Mucosa of descending colon (tissue), 3 donors: ENCODE results near the gene IRF9. TPM values are rescaled to one million over a fixed set of nuclear protein-coding genes. Genes with fewer than 3 reads are reported as not detected.
A peak's percentile ranks its signal among the peaks of the same experiment; 100 is the strongest.

ENCODE experiments used
- ATAC-seq: fragments of 200-7000 bp; cut with Tn5 transposase; one replicate; pipeline ENCODE4 v1.9.1; 2020; ENCODE audit warnings: mild to moderate bottlenecking, moderate library complexity
- DNase-seq, 3 donors: peaks; one replicate each; pipeline ENCODE4 v3.0.0-alpha.2; 2020
- H3K36me3 ChIP-seq: fragments of 200-600 bp; one replicate; pipeline ENCODE4 v1.8.0; 2021; ENCODE audit warnings: low read depth, mild to moderate bottlenecking
- H3K4me1 ChIP-seq: fragments of 200-600 bp; one replicate; pipeline ENCODE4 v1.8.0; 2021; ENCODE audit warnings: low read depth, mild to moderate bottlenecking
- H3K4me3 ChIP-seq: fragments of 200-600 bp; one replicate; pipeline ENCODE4 v1.8.0; 2021; ENCODE audit warnings: mild to moderate bottlenecking
- H3K9me3 ChIP-seq: fragments of 200-600 bp; one replicate; pipeline ENCODE4 v1.8.0; 2021; ENCODE audit warnings: mild to moderate bottlenecking
- CTCF ChIP-seq: fragments of 200-600 bp; IDR thresholded peaks from one replicate; pipeline ENCODE4 v1.8.0; 2022; ENCODE audit warnings: antibody characterized with exemption, mild to moderate bottlenecking
- intact Hi-C, 2 donors: fragments of 100-400 bp; cut with DNase I in 1 of 2; cut with micrococcal nuclease in 1 of 2; formaldehyde crosslinking; loops; one replicate each; pipeline versions ENCODE4 v1.11.0 to v1.11.1; 2022; cut with DNase I, micrococcal nuclease
- total RNA-seq, 3 donors: library from RNA; stranded (reverse); fragmentation: NEBNext Ultra II Directional in 2 of 3; extraction: Animal tissue kit (Norgen Biotek cat#: 25700) in 2 of 3; gene quantifications; one replicate each; pipeline versions ENCODE4 v1.2.1 to v1.2.4, GENCODE V29; 2021 to 2023
- donor health status: DM: no; HTN: no; CAD: no; lungs with moderate emphysema.
- donor health status: DM: no; HTN: no; CAD: no.
- donor health status: DM: no; HTN: yes; CAD: no.

Gene IRF9
- total RNA-seq, 3 donors from 2014 or later: 78.7 to 119 (median 103) TPM

- ATAC-seq: no peak
- H3K4me3 ChIP-seq: no peak overlapping the region
- intact Hi-C loops: no loop called here
- H3K36me3 ChIP-seq: no peaks in the 10 kb centered on the region
- H3K4me1 ChIP-seq: no peaks in the 10 kb centered on the region
- DNase-seq: no peak
- no peak for TF ChIP-seq CTCF
- no peaks in the 10 kb centered on the region for H3K9me3 ChIP-seq
Observed at GRCh38 chr14:24177891-24178290, 16.8 kb downstream of the IRF9 start.

DNA sequence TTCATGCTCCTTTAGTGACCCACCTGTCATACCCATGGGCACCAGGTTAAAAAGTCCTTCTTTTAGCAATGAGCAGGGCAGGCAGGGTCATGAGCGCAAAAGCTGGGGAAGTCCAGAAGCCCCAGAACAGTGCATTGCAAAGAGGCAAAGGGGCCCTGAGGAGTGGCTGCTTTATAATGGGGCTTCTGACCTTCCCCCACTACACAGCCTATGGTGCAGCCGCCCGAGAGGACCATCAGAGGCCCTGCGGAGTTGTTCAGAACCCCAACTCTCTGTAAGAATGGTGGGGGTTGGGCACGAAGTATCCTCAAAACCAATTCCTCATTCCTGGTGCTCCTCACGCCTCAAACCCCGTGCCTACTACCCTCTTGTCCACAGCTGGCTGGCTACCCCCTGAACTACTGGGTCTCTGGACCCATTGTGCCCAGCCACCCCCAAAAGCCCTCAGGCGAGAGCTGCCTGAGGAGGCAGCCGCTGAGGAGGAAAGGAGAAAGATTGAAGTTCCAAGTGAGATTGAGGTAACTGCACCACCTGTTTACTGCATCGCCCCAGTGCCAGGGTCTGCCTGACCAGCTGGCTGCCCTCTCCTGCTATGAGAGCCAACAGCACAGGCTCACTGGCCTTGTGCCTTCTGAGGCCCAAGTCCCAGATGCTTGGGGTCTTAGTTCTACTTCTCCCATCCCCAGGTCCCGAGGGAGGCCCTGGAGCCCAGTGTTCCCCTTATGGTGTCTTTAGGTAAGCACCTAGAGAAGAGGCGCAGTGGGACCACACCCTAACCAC is 17.5 kb downstream of the IRF9 start:
- no peak overlapping the region for H3K4me3 ChIP-seq
- DNase-seq: no peak
- no peaks in the 10 kb centered on the region for H3K9me3 ChIP-seq
- intact Hi-C loops: no loop called here
- no peak for TF ChIP-seq CTCF
- no peaks in the 10 kb centered on the region for H3K4me1 ChIP-seq
- ATAC-seq: no peak
- H3K36me3 ChIP-seq: no peaks in the 10 kb centered on the region

- DNase-seq (no peak), ATAC-seq (no peak)
- no peak overlapping the region for H3K4me3 ChIP-seq
- no peaks in the 10 kb centered on the region for H3K4me1 ChIP-seq
- H3K36me3 ChIP-seq: no peaks in the 10 kb centered on the region
- TF ChIP-seq CTCF: no peak
- no peaks in the 10 kb centered on the region for H3K9me3 ChIP-seq
- intact Hi-C loops: no loop called here
Observed at GRCh38 chr14:24179294-24179960, 18.4 kb downstream of the IRF9 start.

GRCh38 chr14:24179961-24180796 is 19.1 kb downstream of the IRF9 start:
- Histone ChIP-seq H3K9me3 (no peaks in the 10 kb centered on the region), H3K4me1 (no peaks in the 10 kb centered on the region), H3K36me3 (no peaks in the 10 kb centered on the region), H3K4me3 (no peak overlapping the region)
- intact Hi-C loops: no loop called here
- ATAC-seq: peak; percentile 5
- TF ChIP-seq CTCF: no peak
- DNase-seq: no peak

DNA sequence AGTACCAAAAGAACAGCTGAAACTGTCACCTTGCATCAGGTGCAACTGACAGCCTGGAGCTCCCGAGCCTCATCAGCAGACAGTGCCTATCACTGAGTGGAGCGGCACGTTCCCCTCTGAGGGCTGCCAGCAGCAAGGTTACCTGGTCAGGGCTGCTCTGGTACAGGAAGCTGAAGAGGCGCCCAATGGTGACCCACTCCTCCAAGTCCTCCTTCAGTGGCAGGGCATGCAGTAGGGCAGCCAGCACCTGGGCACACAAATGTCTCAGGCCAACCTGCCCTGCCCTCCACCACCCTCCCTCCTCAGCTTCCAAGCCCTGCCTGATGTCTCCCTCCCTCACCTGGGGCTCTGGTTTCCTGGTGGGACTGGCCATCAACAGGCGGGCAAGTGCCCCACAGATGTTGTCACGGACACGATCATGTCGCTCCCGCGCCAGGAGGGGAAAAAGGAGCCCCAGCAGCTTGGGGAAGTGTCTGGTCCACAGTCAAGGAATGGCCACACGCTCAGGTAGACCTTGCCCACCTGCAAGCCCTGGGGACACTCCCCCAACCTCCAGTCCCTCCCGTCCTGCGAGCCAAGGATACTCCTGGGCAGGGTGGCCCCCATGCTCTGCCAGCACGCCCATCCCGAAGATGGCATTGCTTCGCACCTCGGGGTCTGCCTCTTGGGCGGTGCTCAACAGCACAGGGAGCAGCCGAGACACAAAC is 20.5 kb downstream of the IRF9 start:
- no peaks in the 10 kb centered on the region for H3K9me3 ChIP-seq
- intact Hi-C loops: no loop called here
- H3K4me1 ChIP-seq: no peaks in the 10 kb centered on the region
- DNase-seq (no peak), ATAC-seq (no peak)
- TF ChIP-seq CTCF: no peak
- H3K4me3 ChIP-seq: no peak overlapping the region
- H3K36me3 ChIP-seq: no peaks in the 10 kb centered on the region
